Astrocyte (in vitro differentiated cells and primary cell): ENCODE results near the gene DUSP8. TPM values are rescaled to one million over a fixed set of nuclear protein-coding genes. Genes with fewer than 3 reads are reported as not detected.
A peak's percentile ranks its signal among the peaks of the same experiment; 100 is the strongest.

ENCODE experiments used
- DNase-seq: peaks from one replicate; pipeline ENCODE4 v3.0.0-alpha.2; 2010; ENCODE audit warnings: low read depth
- FAIRE-seq: peaks from 2 replicates; lab custom pipeline; 2011; peaks lifted over from hg19 to GRCh38; lab: Jason Lieb, UNC
- H2AFZ ChIP-seq: 2 replicates; pipeline ENCODE4 v1.6.0; 2012; ENCODE audit warnings: low read depth, low read length, inconsistent platforms
- H3K27ac ChIP-seq: 2 replicates; pipeline ENCODE4 v1.5.1; 2011; ENCODE audit warnings: low read depth, low read length, inconsistent platforms
- H3K27me3 ChIP-seq: 2 replicates; pipeline ENCODE4 v1.6.0; 2011; ENCODE audit warnings: low read length, inconsistent platforms; ENCODE audit not compliant: insufficient read depth
- H3K36me3 ChIP-seq: 2 replicates; pipeline ENCODE4 v1.5.1; 2011; ENCODE audit warnings: low read length, inconsistent platforms; ENCODE audit not compliant: insufficient read depth
- H3K4me1 ChIP-seq: 2 replicates; pipeline ENCODE4 v1.5.1; 2011; ENCODE audit warnings: low read length, inconsistent platforms; ENCODE audit not compliant: insufficient read depth
- H3K4me2 ChIP-seq: 2 replicates; pipeline ENCODE4 v1.6.0; 2012; ENCODE audit warnings: low read length, inconsistent platforms
- H3K4me3 ChIP-seq: 2 replicates; pipeline ENCODE4 v1.5.1; 2011; ENCODE audit warnings: low read depth, mild to moderate bottlenecking, low read length, inconsistent platforms; ENCODE audit not compliant: insufficient read depth
- H3K79me2 ChIP-seq: 2 replicates; pipeline ENCODE4 v1.6.0; 2012; ENCODE audit warnings: mild to moderate bottlenecking, low read length, inconsistent platforms; ENCODE audit not compliant: insufficient read depth
- H3K9ac ChIP-seq: 2 replicates; pipeline ENCODE4 v1.6.0; 2012; ENCODE audit warnings: mild to moderate bottlenecking, low read length, inconsistent platforms
- H3K9me3 ChIP-seq: 2 replicates; pipeline ENCODE4 v1.5.1; 2012; ENCODE audit warnings: low read depth, mild to moderate bottlenecking, low read length, inconsistent platforms; ENCODE audit not compliant: insufficient read depth
- H4K20me1 ChIP-seq: 2 replicates; pipeline ENCODE4 v1.6.0; 2012; ENCODE audit warnings: low read length, inconsistent platforms; ENCODE audit not compliant: insufficient read depth
- H3K27ac Mint-ChIP-seq: one replicate; pipeline ENCODE4 v1.8.0; 2021; ENCODE audit warnings: mild to moderate bottlenecking, mixed read lengths; ENCODE audit not compliant: unreplicated experiment
- H3K27me3 Mint-ChIP-seq: one replicate; pipeline ENCODE4 v1.8.0; 2021; ENCODE audit warnings: low read depth, mixed read lengths; ENCODE audit not compliant: unreplicated experiment
- H3K36me3 Mint-ChIP-seq: one replicate; pipeline ENCODE4 v1.8.0; 2021; ENCODE audit warnings: low read depth, mixed read lengths; ENCODE audit not compliant: unreplicated experiment
- H3K4me1 Mint-ChIP-seq: one replicate; pipeline ENCODE4 v1.8.0; 2021; ENCODE audit warnings: low read depth, mixed read lengths; ENCODE audit not compliant: unreplicated experiment
- H3K4me3 Mint-ChIP-seq: one replicate; pipeline ENCODE4 v1.8.0; 2021; ENCODE audit warnings: mild to moderate bottlenecking, moderate library complexity, mixed read lengths; ENCODE audit not compliant: unreplicated experiment
- H3K9me3 Mint-ChIP-seq: one replicate; pipeline ENCODE4 v1.8.0; 2021; ENCODE audit warnings: mild to moderate bottlenecking, mixed read lengths; ENCODE audit not compliant: unreplicated experiment
- EZH2 ChIP-seq: IDR thresholded peaks from 2 replicates; pipeline ENCODE4 v1.6.1; 2012; ENCODE audit warnings: mild to moderate bottlenecking, low read length, inconsistent platforms; ENCODE audit not compliant: insufficient read depth
- total RNA-seq: library from RNA; stranded (reverse); gene quantifications from 2 replicates; pipeline ENCODE4 v1.2.1, GENCODE V29; 2021
- TF ChIP-seq, protein P1 (sequence below): IDR thresholded peaks from 2 replicates; pipeline ENCODE4 v1.5.1; 2011; ENCODE audit warnings: low read depth, mild to moderate bottlenecking, inconsistent platforms, low read length, moderate library complexity; ENCODE audit not compliant: insufficient read depth

Gene DUSP8
- total RNA-seq, 1 donor from 2014 or later = 14.8 TPM

DNA sequence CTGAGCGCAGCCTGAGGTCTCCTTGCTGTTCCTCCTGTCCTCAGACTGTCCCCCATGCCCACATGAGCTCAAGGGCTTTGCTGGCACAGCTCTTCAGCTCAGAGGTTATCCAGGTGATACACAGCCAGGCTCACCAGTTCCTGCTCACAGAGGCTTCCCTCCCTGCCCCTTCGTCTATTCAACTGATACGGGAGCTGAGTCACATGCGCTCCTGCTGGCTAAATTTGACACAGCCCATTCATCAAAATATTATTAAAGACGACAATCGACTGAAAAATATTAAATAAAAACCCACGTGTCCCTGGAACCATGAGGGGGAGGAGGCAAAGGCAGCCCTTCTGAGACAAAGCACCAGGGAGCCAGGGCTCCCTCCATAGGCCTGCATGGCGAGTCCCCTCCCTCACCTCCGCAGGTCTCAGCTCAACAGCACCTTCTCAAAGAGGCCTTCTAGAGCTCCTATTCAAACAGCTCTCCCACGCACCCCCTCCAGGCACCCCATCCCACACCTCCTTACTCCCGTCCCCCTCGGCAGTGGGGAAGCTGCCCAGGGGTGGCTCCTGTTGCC lies 40.5 kb downstream of the DUSP8 start:
- Histone ChIP-seq H3K4me1 (peaks cover 39% of the 10 kb centered on the region), H3K36me3 (no peaks in the 10 kb centered on the region), H3K4me3 (no peak overlapping the region), H4K20me1 (peaks cover 95% of the 10 kb centered on the region), H3K27me3 (no peaks in the 10 kb centered on the region), H3K79me2 (peaks cover 94% of the 10 kb centered on the region), H3K27ac (peak overlapping the region; percentile 37), H3K9ac (peak overlapping the region; percentile 47), H3K4me2 (peak overlapping the region; percentile 61), H2AFZ (no peak overlapping the region), H3K9me3 (no peaks in the 10 kb centered on the region)
- Mint-ChIP-seq H3K27me3 (no peaks in the 10 kb centered on the region), H3K4me1 (peaks cover 16% of the 10 kb centered on the region), H3K9me3 (no peaks in the 10 kb centered on the region), H3K4me3 (no peak overlapping the region), H3K36me3 (peaks cover 8% of the 10 kb centered on the region), H3K27ac (peak overlapping the region; percentile 80)
- FAIRE-seq (no peak), DNase-seq (peak; percentile 30)
- TF ChIP-seq, protein P1, sequence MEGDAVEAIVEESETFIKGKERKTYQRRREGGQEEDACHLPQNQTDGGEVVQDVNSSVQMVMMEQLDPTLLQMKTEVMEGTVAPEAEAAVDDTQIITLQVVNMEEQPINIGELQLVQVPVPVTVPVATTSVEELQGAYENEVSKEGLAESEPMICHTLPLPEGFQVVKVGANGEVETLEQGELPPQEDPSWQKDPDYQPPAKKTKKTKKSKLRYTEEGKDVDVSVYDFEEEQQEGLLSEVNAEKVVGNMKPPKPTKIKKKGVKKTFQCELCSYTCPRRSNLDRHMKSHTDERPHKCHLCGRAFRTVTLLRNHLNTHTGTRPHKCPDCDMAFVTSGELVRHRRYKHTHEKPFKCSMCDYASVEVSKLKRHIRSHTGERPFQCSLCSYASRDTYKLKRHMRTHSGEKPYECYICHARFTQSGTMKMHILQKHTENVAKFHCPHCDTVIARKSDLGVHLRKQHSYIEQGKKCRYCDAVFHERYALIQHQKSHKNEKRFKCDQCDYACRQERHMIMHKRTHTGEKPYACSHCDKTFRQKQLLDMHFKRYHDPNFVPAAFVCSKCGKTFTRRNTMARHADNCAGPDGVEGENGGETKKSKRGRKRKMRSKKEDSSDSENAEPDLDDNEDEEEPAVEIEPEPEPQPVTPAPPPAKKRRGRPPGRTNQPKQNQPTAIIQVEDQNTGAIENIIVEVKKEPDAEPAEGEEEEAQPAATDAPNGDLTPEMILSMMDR = no peak
- TF ChIP-seq EZH2 = no peak

DNA sequence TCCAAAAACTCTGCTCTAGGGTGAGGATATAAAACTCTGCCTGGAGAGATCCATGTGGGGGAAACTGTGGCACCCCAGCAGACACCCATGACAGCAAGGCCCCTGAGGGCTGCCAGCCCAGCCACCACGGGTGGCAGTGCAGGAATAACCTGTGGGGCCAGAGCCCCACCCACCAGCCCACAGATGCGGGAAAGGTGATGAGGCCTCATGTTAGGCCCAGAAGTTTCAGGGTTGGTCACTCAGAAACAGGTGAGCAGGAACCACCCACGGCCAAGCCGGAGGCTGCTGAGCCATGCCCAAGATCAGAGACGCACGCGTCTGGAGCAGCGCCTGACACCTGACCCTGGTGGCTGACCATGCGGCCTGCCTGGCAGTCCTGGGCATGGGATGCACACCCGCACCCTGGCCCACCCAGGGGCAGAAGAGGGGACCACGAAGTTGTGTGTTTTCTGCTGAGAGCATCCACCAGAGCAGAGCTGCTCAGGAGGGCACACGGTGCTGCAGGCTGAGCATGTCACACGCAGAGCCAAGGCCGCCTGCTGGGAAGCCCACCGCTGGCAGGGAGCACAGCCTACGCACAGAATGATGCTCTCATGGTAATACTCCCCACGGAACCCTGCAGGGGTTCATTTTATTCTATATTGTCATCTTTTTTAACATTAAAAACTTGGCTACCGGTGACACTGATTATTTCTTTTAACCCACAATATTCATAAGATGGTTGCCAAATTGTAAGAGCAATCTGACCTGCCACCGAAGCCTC lies 41.2 kb downstream of the DUSP8 start:
- Histone ChIP-seq H3K27me3 (no peaks in the 10 kb centered on the region), H4K20me1 (peaks cover 94% of the 10 kb centered on the region), H3K4me1 (peaks cover 39% of the 10 kb centered on the region), H3K79me2 (peaks cover 94% of the 10 kb centered on the region), H3K4me2 (peak overlapping the region; percentile 61), H3K27ac (peak overlapping the region; percentile 37), H3K36me3 (no peaks in the 10 kb centered on the region), H3K4me3 (no peak overlapping the region), H3K9me3 (no peaks in the 10 kb centered on the region), H2AFZ (no peak overlapping the region), H3K9ac (peak overlapping the region; percentile 47)
- Mint-ChIP-seq H3K27me3 (no peaks in the 10 kb centered on the region), H3K4me1 (peaks cover 16% of the 10 kb centered on the region), H3K36me3 (peaks cover 8% of the 10 kb centered on the region), H3K9me3 (no peaks in the 10 kb centered on the region), H3K27ac (peak overlapping the region; percentile 80), H3K4me3 (no peak overlapping the region)
- DNase-seq = peak; percentile 20
- no peak for TF ChIP-seq EZH2
- TF ChIP-seq, protein P1 = no peak
- FAIRE-seq = no peak

DNA sequence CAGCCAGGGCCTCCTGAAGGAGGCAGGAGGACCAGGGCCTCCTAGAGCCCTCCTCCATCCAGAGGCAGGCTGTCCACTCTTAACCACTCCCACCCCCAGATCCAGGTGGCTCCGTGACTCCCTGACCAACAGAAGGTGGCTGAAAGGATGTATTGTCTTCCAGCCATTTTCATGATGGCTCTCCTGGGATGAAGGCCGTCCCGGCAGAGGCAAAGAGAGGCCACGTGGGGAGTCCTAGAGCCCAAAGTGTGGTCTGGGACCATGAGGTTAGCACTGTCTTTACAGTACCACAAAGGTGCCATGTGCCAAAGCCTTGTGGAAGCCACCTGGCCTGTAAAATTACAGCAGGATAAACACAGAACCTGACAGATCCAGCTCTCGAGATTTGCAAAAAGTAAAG lies 42.3 kb downstream of the DUSP8 start:
- Histone ChIP-seq H2AFZ (no peak overlapping the region), H3K4me2 (no peak overlapping the region), H3K4me1 (peaks cover 34% of the 10 kb centered on the region), H3K27ac (no peak overlapping the region), H3K4me3 (no peak overlapping the region), H3K36me3 (no peaks in the 10 kb centered on the region), H3K9me3 (no peaks in the 10 kb centered on the region), H3K9ac (no peak overlapping the region), H3K27me3 (no peaks in the 10 kb centered on the region), H4K20me1 (peaks cover 93% of the 10 kb centered on the region), H3K79me2 (peaks cover 92% of the 10 kb centered on the region)
- peaks cover 12% of the 10 kb centered on the region for H3K4me1 Mint-ChIP-seq
- H3K9me3 Mint-ChIP-seq = no peaks in the 10 kb centered on the region
- no peaks in the 10 kb centered on the region for H3K27me3 Mint-ChIP-seq
- H3K27ac Mint-ChIP-seq = no peak overlapping the region
- TF ChIP-seq, protein P1 = no peak
- no peak for TF ChIP-seq EZH2
- H3K4me3 Mint-ChIP-seq = no peak overlapping the region
- FAIRE-seq (no peak), DNase-seq (no peak)
- peaks cover 4% of the 10 kb centered on the region for H3K36me3 Mint-ChIP-seq
